Kidney epithelial cell (primary cell): ENCODE data around the gene EGR2. TPM values are rescaled to one million over a fixed set of nuclear protein-coding genes. Genes with fewer than 3 reads are reported as not detected.

Source experiments
- DNase-seq: peaks from one replicate; pipeline ENCODE4 v3.0.0-alpha.2; 2010; ENCODE audit warnings: low read depth
- H3K27me3 ChIP-seq: 2 replicates; pipeline ENCODE4 v1.6.0; 2011; ENCODE audit warnings: low read length; ENCODE audit not compliant: control insufficient read depth, insufficient read depth
- H3K36me3 ChIP-seq: 2 replicates; pipeline ENCODE4 v1.5.1; 2011; ENCODE audit warnings: low read length; ENCODE audit not compliant: control insufficient read depth, insufficient read depth
- H3K4me3 ChIP-seq: 2 replicates; pipeline ENCODE4 v1.5.1; 2011; ENCODE audit warnings: low read depth, mild to moderate bottlenecking, control low read depth, low read length
- total RNA-seq: library from RNA; depleted of rRNA; stranded (reverse); fragments of >200 nt; gene quantifications from 2 replicates; pipeline ENCODE4 v1.2.3, GENCODE V29; 2015
- TF ChIP-seq, protein P1 (sequence below): IDR thresholded peaks from 2 replicates; pipeline ENCODE4 v1.5.1; 2011; ENCODE audit warnings: mild to moderate bottlenecking, moderate library complexity, low read length, control low read depth, inconsistent platforms; ENCODE audit not compliant: insufficient read depth, poor library complexity, severe bottlenecking

The EGR2 gene
- total RNA-seq, 1 donor from 2014 or later, result 0.67 TPM

DNA sequence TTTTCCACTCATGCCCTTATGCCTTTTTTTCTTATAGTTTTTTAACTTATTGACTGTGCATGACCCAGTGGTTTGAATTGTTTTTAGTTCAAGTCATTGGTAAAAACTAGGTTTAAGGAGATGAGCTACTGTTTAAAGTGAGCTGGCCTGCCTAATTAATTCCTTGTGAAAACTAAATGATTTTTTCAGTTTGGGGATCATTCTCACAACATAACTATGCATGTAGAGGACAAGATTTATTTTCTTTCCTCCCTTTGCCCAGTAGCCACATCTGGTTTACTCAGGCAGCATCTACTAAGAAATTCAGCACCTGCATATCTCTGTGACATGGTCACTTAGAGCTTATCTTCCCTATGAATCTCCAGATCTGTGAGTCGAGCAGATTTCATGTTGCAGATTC is 9.9 kb downstream of the EGR2 start:
- TF ChIP-seq, protein P1, sequence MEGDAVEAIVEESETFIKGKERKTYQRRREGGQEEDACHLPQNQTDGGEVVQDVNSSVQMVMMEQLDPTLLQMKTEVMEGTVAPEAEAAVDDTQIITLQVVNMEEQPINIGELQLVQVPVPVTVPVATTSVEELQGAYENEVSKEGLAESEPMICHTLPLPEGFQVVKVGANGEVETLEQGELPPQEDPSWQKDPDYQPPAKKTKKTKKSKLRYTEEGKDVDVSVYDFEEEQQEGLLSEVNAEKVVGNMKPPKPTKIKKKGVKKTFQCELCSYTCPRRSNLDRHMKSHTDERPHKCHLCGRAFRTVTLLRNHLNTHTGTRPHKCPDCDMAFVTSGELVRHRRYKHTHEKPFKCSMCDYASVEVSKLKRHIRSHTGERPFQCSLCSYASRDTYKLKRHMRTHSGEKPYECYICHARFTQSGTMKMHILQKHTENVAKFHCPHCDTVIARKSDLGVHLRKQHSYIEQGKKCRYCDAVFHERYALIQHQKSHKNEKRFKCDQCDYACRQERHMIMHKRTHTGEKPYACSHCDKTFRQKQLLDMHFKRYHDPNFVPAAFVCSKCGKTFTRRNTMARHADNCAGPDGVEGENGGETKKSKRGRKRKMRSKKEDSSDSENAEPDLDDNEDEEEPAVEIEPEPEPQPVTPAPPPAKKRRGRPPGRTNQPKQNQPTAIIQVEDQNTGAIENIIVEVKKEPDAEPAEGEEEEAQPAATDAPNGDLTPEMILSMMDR, result no peak
- Histone ChIP-seq H3K36me3 (no peaks in the 10 kb centered on the region), H3K27me3 (no peaks in the 10 kb centered on the region), H3K4me3 (peak overlapping the region; percentile 67)
- DNase-seq, result no peak

DNA sequence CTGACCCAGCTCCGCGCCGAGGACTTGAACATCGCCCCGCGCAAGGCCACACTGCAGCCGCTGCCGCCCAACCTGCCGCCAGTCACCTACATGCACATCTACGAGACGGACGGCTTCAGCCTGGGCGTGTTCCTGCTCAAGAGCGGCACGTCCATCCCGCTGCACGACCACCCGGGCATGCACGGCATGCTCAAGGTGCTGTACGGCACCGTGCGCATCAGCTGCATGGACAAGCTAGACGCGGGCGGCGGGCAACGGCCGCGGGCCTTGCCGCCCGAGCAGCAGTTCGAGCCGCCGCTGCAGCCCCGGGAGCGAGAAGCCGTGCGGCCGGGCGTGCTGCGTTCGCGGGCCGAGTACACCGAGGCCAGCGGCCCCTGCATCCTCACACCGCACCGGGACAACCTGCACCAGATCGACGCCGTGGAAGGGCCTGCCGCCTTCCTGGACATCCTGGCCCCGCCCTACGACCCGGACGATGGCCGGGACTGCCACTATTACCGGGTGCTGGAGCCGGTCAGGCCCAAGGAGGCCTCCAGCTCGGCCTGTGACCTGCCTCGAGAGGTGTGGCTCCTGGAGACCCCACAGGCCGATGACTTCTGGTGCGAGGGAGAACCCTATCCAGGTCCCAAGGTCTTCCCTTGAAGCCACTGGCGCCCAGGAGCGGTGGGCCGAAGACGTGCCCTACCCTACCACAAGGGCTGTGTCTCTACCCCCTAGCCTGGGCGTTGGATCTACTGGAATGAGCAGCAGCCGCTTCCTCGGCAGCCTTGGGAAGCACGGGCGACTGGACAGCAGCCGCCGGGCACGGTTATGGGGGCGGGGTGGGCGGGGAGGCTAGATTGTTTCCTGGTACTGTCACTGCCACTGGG is 10.7 kb downstream of the EGR2 start:
- Histone ChIP-seq H3K36me3 (no peaks in the 10 kb centered on the region), H3K4me3 (peak overlapping the region; percentile 67), H3K27me3 (no peaks in the 10 kb centered on the region)
- no peak for DNase-seq
- TF ChIP-seq, protein P1, result no peak

DNA sequence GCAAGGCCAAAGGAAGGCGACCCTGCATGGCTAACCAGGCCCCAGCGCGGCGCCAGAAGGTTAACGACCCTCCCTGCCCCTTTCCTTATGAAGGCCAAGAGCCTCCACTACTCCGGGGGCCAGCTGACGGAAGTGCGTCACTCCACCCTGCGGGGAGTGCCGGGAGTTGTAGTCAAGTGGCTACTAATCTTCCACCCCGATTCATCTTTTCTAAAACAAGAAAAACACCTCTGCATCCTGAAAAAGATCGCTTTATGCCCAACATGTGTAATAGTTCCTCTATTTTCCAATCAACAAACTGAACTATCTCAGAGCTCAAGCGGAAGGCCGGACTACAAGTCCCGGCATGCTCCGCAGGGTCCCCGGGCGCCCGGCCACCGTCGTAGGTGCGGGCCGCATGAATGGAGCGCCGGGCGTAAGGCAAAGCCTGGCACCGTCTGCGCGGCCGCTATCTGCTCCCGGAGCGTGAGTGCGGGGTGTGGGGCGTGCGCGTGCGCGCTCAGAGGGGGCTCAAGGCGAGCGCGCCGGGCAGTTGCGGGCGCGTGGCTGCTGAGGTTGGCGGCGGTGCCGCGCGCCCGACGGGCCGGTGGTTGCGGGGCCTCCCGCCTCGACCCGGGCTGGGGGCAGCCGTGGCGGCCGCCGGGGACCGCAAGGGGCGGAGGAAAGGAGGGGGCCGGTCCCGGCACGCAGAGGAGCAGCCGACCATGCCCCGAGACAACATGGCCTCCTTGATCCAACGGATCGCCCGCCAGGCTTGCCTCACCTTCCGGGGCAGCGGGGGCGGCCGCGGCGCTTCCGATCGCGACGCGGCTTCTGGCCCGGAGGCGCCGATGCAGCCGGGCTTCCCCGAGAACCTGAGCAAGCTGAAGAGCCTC is 11.6 kb downstream of the EGR2 start, which contains the start of gene ADO:
TSS of gene ADO (plus strand) at position 365 of the 875 bp plus-strand sequence. CDS start at position 705, 340 bp downstream.
- H3K36me3 ChIP-seq, result no peaks in the 10 kb centered on the region
- no peak for DNase-seq
- peak within 1 kb of the TSS; percentile 67 for H3K4me3 ChIP-seq

DNA sequence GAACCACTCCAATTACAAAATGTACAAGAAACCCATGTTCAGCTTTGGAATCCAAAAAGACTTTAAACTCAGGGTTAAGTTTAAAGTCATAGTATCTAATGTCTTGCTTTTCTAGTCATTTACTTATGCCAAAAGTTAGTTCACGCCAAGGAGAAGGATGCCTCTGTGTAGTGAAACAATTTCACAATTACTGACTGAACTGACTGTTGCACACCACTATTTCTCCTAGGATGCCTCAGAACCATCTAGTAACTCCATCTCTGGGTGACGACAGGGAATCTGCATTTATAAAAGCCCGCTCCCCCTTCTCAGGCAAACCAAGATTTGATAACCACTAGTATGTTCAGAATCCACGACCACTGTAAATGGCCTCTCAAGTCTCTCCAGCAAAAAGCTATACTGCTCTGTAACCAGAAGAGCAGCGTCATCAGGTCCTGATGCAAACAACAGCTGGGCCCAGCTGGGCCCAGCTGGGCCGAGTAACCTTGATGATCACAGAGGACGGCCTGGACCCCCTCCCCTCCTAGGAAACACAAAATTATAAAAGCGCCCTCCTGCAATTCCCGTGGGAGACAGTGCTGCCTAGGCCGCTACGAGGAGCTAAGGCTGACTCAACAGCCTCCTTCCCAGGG is 12.3 kb downstream of the EGR2 start:
- TF ChIP-seq, protein P1, result no peak
- Histone ChIP-seq H3K36me3 (no peaks in the 10 kb centered on the region), H3K4me3 (peak overlapping the region; percentile 67), H3K27me3 (no peaks in the 10 kb centered on the region)
- DNase-seq, result no peak

More for the DNA sequence above, 11.6 kb downstream of the EGR2 start, which contains the start of gene ADO:
- H3K27me3 ChIP-seq, result no peaks in the 10 kb centered on the region
- TF ChIP-seq, protein P1, result no peak

DNA sequence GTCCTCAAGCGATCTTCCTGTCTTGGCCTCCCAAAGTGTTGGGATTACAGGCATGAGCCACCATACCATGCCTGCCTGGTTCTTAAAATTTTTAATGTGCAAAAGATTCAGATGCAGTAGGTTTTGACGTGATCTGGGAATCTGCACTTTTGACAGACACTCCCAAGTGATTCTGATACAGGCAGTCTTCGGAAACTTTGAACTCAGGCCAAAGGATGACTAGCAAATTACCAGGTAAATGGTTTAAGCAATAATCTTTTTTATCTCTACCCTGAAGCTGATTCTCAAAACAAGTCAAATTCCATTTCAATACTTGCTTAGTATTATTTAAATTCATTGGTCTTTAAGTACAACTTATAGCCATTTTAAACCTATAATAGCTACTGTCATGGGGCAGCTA is 14.3 kb downstream of the EGR2 start:
- no peaks in the 10 kb centered on the region for H3K36me3 ChIP-seq
- DNase-seq, result no peak
- H3K27me3 ChIP-seq, result no peaks in the 10 kb centered on the region
- TF ChIP-seq, protein P1, result no peak
- no peak overlapping the region for H3K4me3 ChIP-seq
